SU-DHL-6 (cell line): ENCODE data around the gene ZFHX2.

Experiments used
- EZH2phosphoT487 ChIP-seq: fragments of 200-600 bp; sonication (generic), shearing (Covaris generic); conservative IDR thresholded peaks from 2 replicates; pipeline ENCODE4 v1.6.1; 2018; ENCODE audit warnings: mild to moderate bottlenecking, antibody characterized with exemption, low read length, moderate library complexity, mixed read lengths
- TF ChIP-seq, protein P1 (sequence below): fragments of 200-600 bp; sonication (generic); IDR thresholded peaks from one replicate; pipeline ENCODE4 v1.5.1; 2017; ENCODE audit warnings: antibody characterized with exemption, mild to moderate bottlenecking, low read length, moderate library complexity; ENCODE audit not compliant: insufficient read depth, poor library complexity, severe bottlenecking

DNA sequence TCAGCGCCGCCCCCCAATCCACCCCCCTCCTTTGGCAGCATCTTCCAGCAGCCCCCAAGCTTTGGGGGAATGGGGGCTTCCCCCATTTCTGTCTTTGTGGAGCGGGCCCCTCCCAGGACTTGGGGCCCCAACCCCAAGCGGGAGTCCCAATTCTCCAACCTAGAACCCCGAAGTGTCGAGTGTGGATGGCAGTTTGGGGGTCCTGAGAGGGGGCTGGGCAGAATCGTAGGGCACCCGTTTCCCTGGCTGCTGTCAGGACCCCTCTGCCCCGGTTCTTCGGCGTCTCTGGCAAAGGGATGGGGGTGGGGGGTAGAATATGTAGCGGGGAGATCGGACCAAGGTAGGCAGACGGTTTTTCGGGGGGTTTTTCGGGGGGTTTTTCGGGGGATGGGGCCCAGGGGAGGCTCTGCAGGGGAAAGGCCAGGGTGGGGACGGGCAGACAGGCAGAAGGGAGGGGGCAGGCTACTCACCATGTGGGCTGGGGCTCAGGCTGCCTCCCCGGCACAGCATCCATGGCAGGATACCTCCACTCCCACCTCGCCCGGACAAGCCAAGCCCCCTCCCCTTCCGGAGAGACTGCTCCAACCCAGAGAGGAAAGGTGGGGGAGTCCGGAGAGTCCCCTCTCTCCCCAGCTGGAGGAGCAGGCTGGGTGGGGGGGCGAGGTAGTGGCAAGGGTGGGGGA is 26.3 kb upstream of the ZFHX2 start:
- TF ChIP-seq, protein P1, sequence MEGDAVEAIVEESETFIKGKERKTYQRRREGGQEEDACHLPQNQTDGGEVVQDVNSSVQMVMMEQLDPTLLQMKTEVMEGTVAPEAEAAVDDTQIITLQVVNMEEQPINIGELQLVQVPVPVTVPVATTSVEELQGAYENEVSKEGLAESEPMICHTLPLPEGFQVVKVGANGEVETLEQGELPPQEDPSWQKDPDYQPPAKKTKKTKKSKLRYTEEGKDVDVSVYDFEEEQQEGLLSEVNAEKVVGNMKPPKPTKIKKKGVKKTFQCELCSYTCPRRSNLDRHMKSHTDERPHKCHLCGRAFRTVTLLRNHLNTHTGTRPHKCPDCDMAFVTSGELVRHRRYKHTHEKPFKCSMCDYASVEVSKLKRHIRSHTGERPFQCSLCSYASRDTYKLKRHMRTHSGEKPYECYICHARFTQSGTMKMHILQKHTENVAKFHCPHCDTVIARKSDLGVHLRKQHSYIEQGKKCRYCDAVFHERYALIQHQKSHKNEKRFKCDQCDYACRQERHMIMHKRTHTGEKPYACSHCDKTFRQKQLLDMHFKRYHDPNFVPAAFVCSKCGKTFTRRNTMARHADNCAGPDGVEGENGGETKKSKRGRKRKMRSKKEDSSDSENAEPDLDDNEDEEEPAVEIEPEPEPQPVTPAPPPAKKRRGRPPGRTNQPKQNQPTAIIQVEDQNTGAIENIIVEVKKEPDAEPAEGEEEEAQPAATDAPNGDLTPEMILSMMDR, result no peak
- no peak for TF ChIP-seq EZH2phosphoT487
